GM06990 (cell line): ENCODE data around the gene MBD3.

Experiments
- DNase-seq: peaks from one replicate; pipeline ENCODE4 v3.0.0-alpha.2; 2011; ENCODE audit not compliant: insufficient read length; ENCODE audit errors: extremely low read depth
- H3K27me3 ChIP-seq: replicated peaks from 2 replicates; pipeline ENCODE4 v1.6.0; 2011; ENCODE audit warnings: low read length; ENCODE audit not compliant: control insufficient read depth, insufficient read depth
- H3K36me3 ChIP-seq: 2 replicates; pipeline ENCODE4 v1.5.1; 2011; ENCODE audit warnings: low read length; ENCODE audit not compliant: control insufficient read depth, insufficient read depth
- H3K4me3 ChIP-seq: replicated peaks from 2 replicates; pipeline ENCODE4 v1.5.1; 2011; ENCODE audit warnings: low read depth, mild to moderate bottlenecking, control low read depth, low read length
- CTCF ChIP-seq: IDR thresholded peaks from 2 replicates; pipeline ENCODE4 v1.5.1; 2011; ENCODE audit warnings: low read length, control low read depth, mild to moderate bottlenecking, inconsistent platforms; ENCODE audit not compliant: insufficient read depth, poor library complexity, severe bottlenecking

The MBD3 gene

GRCh38 chr19:1528596-1529429, 63.9 kb downstream of the MBD3 start:
- Histone ChIP-seq H3K4me3 (no peak overlapping the region), H3K36me3 (no peaks in the 10 kb centered on the region)

GRCh38 chr19:1527650-1528309, 64.9 kb downstream of the MBD3 start:
- no peak for DNase-seq
- TF ChIP-seq CTCF, result no peak
- Histone ChIP-seq H3K4me3 (no peak overlapping the region), H3K27me3 (no peaks in the 10 kb centered on the region; the same call in 1 of the 2 replicates), H3K36me3 (no peaks in the 10 kb centered on the region)

More at GRCh38 chr19:1528596-1529429, 63.9 kb downstream of the MBD3 start:
- no peak for DNase-seq
- no peak for TF ChIP-seq CTCF
- no peaks in the 10 kb centered on the region; the same call in 1 of the 2 replicates for H3K27me3 ChIP-seq

GRCh38 chr19:1526979-1527649, 65.6 kb downstream of the MBD3 start:
- Histone ChIP-seq H3K36me3 (no peaks in the 10 kb centered on the region), H3K4me3 (no peak overlapping the region), H3K27me3 (no peaks in the 10 kb centered on the region; the same call in 1 of the 2 replicates)
- no peak for TF ChIP-seq CTCF
- DNase-seq, result no peak

- Histone ChIP-seq H3K36me3 (no peaks in the 10 kb centered on the region), H3K4me3 (no peak overlapping the region), H3K27me3 (no peaks in the 10 kb centered on the region; the same call in 1 of the 2 replicates)
- no peak for TF ChIP-seq CTCF
- DNase-seq, result no peak
Observed at GRCh38 chr19:1526066-1526778, 66.4 kb downstream of the MBD3 start.

- Histone ChIP-seq H3K4me3 (no peak overlapping the region), H3K27me3 (no peaks in the 10 kb centered on the region; the same call in 1 of the 2 replicates), H3K36me3 (no peaks in the 10 kb centered on the region)
- no peak for TF ChIP-seq CTCF
- DNase-seq, result no peak
Observed at GRCh38 chr19:1525343-1525742, 67.3 kb downstream of the MBD3 start.
